Measurements from ENCODE around the gene SBF2.

The SBF2 gene

DNA sequence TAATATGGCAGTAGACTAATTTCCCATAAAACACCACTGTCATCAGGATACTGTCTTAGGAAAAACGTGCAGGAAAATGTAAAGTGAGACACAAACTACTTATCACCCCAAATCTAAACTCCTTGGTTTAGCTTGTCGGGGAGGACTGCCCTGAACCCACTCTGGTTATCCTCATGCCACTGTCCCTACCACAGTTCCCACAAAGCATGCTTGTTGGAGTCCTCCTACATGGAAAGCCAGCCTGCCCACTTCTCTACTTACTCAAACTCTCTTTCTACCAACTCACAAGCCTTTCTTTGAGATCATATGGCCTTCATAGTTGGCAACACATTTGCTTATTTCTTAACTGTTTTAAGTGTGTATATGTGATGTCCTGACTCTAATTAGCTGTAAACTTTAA, 451.1 kb downstream of the SBF2 start:
- Histone ChIP-seq H2AFZ (ENCODE audit: low read depth, low read length) (no peak overlapping the region), H3K27ac (ENCODE audit: low read length) (no peak overlapping the region), H3K79me2 (ENCODE audit: low read length) (no peaks in the 10 kb centered on the region), H4K20me1 (ENCODE audit: insufficient read depth, low read length) (no peaks in the 10 kb centered on the region), H3K4me1 (ENCODE audit: low read length) (peaks cover 21% of the 10 kb centered on the region), H3K4me3 (ENCODE audit: low read length) (no peak overlapping the region), H3K9ac (ENCODE audit: low read length) (no peak overlapping the region), H3K9me3 (ENCODE audit: insufficient read depth, low read length) (no peaks in the 10 kb centered on the region), H3K27me3 (ENCODE audit: low read depth, low read length) (peaks cover 8% of the 10 kb centered on the region; the same call in 1 of the 2 replicates), H3K4me2 (ENCODE audit: low read length) (no peak overlapping the region), H3K36me3 (replicated peaks; ENCODE audit: low read depth, low read length) (no peaks in the 10 kb centered on the region)
- TF ChIP-seq, protein P1, sequence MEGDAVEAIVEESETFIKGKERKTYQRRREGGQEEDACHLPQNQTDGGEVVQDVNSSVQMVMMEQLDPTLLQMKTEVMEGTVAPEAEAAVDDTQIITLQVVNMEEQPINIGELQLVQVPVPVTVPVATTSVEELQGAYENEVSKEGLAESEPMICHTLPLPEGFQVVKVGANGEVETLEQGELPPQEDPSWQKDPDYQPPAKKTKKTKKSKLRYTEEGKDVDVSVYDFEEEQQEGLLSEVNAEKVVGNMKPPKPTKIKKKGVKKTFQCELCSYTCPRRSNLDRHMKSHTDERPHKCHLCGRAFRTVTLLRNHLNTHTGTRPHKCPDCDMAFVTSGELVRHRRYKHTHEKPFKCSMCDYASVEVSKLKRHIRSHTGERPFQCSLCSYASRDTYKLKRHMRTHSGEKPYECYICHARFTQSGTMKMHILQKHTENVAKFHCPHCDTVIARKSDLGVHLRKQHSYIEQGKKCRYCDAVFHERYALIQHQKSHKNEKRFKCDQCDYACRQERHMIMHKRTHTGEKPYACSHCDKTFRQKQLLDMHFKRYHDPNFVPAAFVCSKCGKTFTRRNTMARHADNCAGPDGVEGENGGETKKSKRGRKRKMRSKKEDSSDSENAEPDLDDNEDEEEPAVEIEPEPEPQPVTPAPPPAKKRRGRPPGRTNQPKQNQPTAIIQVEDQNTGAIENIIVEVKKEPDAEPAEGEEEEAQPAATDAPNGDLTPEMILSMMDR (IDR thresholded peaks at IDR 0.05; ENCODE audit: low read depth, low read length), result no peak
- no peak for TF ChIP-seq EZH2phosphoT487 (IDR thresholded peaks at IDR 0.05; ENCODE audit: low read depth)

DNA sequence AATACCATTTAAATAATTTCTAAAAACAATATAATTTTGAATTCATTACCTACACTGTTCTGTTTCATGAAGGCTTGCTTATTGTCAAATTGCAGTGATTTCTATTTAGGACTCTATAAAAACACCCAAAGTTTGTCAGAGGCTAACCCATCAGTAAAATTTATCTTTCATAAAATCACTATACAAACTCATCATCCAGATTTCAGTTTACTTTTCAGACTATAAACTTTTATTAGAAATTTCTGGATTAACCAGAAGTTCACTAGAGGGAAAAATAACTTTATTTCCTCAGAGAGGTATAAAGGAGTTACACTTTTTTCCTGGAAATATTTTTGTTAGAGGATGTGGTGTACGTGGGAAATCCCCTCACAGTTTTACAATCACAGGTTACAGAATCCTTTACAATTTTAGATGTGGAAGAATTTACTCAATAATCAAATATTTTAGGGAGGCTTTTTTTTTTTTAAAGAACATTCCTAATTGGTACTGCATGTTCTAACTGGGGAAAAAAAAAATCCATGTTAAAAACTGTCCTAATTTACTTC, 453.5 kb downstream of the SBF2 start:
- H3K27ac ChIP-seq (ENCODE audit: low read length), result no peak overlapping the region
- H3K9ac ChIP-seq (ENCODE audit: low read length), result no peak overlapping the region
- H3K27me3 ChIP-seq (ENCODE audit: low read depth, low read length), result peaks cover 8% of the 10 kb centered on the region; the same call in 1 of the 2 replicates
- no peaks in the 10 kb centered on the region for H3K9me3 ChIP-seq (ENCODE audit: insufficient read depth, low read length)
- H2AFZ ChIP-seq (ENCODE audit: low read depth, low read length), result no peak overlapping the region
- no peak for TF ChIP-seq EZH2phosphoT487 (IDR thresholded peaks at IDR 0.05; ENCODE audit: low read depth)
- TF ChIP-seq, protein P1 (IDR thresholded peaks at IDR 0.05; ENCODE audit: low read depth, low read length), result no peak
- H3K4me1 ChIP-seq (ENCODE audit: low read length), result peaks cover 21% of the 10 kb centered on the region
- no peaks in the 10 kb centered on the region for H3K79me2 ChIP-seq (ENCODE audit: low read length)
- 0 out of 2 replicates have a peak overlapping the region, but pooled peaks have one; percentile 2 for H3K4me2 ChIP-seq (ENCODE audit: low read length)
- no peaks in the 10 kb centered on the region for H3K36me3 ChIP-seq (replicated peaks; ENCODE audit: low read depth, low read length)
- H3K4me3 ChIP-seq (ENCODE audit: low read length), result no peak overlapping the region
- no peaks in the 10 kb centered on the region for H4K20me1 ChIP-seq (ENCODE audit: insufficient read depth, low read length)

DNA sequence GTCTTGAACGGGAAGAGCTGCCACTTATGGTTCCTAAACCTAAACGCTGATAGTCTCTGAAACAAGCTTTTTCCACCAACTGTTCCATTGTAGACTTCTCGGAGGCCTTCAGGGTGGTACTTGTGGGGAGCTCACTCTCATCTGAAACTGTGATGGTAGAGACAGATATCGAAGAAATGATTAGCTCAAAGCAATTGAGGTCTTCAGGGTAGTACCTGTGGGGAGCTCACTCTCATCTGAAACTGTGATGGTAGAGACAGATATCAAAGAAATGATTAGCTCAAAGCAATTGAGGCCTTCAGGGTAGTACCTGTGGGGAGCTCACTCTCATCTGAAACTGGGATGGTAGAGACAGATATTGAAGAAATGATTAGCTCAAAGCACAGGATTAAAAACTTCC, 454.5 kb downstream of the SBF2 start:
- Histone ChIP-seq H3K4me3 (ENCODE audit: low read length) (no peak overlapping the region), H3K27me3 (ENCODE audit: low read depth, low read length) (peaks cover 8% of the 10 kb centered on the region; the same call in 1 of the 2 replicates), H3K9me3 (ENCODE audit: insufficient read depth, low read length) (no peaks in the 10 kb centered on the region), H3K4me2 (ENCODE audit: low read length) (peak overlapping the region; percentile 23; the same call in 1 of the 2 replicates), H3K4me1 (ENCODE audit: low read length) (peaks cover 21% of the 10 kb centered on the region), H3K36me3 (replicated peaks; ENCODE audit: low read depth, low read length) (no peaks in the 10 kb centered on the region), H2AFZ (ENCODE audit: low read depth, low read length) (no peak overlapping the region), H4K20me1 (ENCODE audit: insufficient read depth, low read length) (no peaks in the 10 kb centered on the region), H3K9ac (ENCODE audit: low read length) (no peak overlapping the region), H3K79me2 (ENCODE audit: low read length) (no peaks in the 10 kb centered on the region), H3K27ac (ENCODE audit: low read length) (no peak overlapping the region)
- TF ChIP-seq EZH2phosphoT487 (IDR thresholded peaks at IDR 0.05; ENCODE audit: low read depth), result no peak
- TF ChIP-seq, protein P1 (IDR thresholded peaks at IDR 0.05; ENCODE audit: low read depth, low read length), result no peak

DNA sequence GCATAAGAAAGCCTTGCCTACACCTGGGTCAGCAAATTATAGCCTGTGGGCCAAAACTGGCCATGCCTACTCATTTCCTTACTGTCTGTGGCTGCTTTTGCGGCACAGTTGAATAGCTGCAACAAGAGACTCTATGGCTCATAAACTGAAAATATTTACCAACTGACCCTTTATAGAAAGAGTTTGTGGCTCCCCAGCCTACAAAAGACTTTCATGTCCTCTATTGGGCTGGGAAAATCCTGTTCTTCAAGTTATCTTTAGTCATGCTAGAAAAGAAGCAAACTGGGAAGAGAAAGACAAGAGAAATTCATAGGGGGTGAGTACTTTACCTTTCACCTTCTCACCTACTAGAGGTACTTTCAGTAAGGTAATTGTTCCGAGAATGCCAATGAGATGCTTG, 455.1 kb downstream of the SBF2 start:
- Histone ChIP-seq H3K9ac (ENCODE audit: low read length) (no peak overlapping the region), H3K4me3 (ENCODE audit: low read length) (no peak overlapping the region), H2AFZ (ENCODE audit: low read depth, low read length) (no peak overlapping the region), H3K27ac (ENCODE audit: low read length) (no peak overlapping the region), H3K36me3 (replicated peaks; ENCODE audit: low read depth, low read length) (no peaks in the 10 kb centered on the region), H3K4me1 (ENCODE audit: low read length) (peaks cover 21% of the 10 kb centered on the region), H4K20me1 (ENCODE audit: insufficient read depth, low read length) (no peaks in the 10 kb centered on the region), H3K79me2 (ENCODE audit: low read length) (no peaks in the 10 kb centered on the region), H3K27me3 (ENCODE audit: low read depth, low read length) (peaks cover 8% of the 10 kb centered on the region; the same call in 1 of the 2 replicates), H3K4me2 (ENCODE audit: low read length) (0 out of 2 replicates have a peak overlapping the region, but pooled peaks have one; percentile 23), H3K9me3 (ENCODE audit: insufficient read depth, low read length) (no peaks in the 10 kb centered on the region)
- TF ChIP-seq, protein P1 (IDR thresholded peaks at IDR 0.05; ENCODE audit: low read depth, low read length), result no peak
- no peak for TF ChIP-seq EZH2phosphoT487 (IDR thresholded peaks at IDR 0.05; ENCODE audit: low read depth)
